NCI-H2081 (cell line): Measurements from ENCODE around the gene CTTNBP2NL.
"Not testable (repeated sequence)": the region's sequence is repeated elsewhere in the genome, so short reads cannot be mapped to it uniquely, and the experiment has no call there.

Source experiments
- DNase-seq, 2 experiments: peaks; one replicate each; lab custom pipeline; 2025; lab: John Stamatoyannopoulos, UW

CTTNBP2NL gene

DNA sequence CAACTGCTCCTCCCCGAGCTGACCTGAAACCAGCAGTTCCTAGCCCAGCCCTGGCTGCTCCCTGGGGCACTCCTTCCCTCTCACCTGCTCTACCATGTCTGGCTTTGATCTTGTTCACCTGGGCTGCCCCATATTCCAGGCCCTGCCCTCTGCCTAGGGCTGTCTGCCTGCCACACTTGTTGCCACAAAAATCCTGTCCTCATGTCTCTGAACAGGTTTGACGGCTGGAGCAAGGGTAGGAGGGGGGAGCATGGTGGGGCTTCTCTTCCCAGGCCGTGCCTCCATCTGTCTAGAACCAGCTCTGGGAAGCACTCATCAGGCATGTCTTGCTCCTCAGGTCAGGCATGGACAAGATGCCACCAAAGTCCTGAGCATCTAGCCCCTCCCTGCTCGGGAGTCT, 68.5 kb downstream of the CTTNBP2NL start:
- no peak for DNase-seq

DNA sequence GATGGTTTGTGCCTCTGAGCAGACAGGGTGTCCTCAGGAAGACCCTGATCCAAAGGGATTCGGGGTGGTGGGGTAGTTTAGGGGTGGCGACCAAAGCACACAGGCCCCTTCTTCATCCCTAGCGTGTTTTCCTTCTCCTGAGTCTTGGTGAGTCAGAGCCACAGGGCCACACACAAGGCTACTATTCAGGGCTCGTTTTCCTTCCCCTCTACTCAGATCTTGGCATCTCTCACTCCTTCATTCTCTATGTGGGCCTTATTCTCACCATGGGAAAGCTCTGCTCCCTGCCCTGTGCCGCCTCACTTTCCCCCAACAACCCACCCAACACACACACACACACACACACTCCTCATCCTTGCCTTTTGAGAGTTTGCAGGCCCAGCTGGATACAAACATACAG, 69.1 kb downstream of the CTTNBP2NL start:
- no peak for DNase-seq

DNA sequence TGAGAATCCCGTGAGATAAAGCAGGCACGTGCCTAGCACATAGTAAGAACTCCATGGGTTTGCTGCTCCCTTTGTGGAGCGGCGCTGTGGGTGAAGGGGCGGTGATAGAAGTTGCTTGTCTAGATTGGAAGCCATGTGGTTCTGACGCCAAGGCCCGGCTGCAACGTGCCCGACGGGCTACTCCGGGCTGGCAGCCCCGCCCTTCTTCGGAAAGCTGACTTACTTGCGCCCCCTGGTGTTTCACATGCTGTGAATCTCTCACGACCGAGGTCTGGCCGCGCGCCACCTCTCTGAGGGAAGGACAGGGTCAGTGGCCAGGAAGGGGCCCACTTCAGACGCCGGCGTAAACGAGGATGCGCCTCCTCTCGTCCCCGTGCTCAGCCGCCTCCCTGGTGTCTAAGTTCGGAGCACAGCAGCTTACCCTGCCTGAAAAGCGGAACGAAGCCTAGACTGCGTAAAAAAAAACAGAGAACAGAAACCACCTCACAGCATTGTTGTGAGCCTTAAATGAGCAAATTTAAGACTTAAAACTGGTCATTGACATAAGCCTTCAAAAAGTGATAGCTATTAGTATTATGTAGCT, 70.2 kb downstream of the CTTNBP2NL start:
- DNase-seq, result peak; percentile 80 to 84

DNA sequence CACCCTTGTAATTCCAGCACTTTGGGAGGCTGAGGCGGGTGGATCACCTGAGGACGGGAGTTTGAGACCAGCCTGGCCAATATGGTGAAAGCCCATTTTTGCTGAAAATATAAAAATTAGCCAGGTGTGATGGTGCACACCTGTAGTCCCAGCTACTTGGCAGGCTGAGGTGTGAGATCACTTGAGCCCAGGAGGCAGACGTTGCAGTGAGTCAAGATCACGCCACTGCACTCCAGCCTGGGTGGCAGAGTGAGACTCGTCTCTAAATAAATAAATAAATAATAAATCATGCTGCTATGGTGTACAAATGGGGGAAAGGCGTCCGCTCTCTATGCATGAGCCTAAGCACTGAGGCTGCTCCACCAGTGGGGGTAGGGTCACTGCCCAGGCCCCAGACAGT, 74.3 kb downstream of the CTTNBP2NL start:
- not testable (repeated sequence) for DNase-seq

DNA sequence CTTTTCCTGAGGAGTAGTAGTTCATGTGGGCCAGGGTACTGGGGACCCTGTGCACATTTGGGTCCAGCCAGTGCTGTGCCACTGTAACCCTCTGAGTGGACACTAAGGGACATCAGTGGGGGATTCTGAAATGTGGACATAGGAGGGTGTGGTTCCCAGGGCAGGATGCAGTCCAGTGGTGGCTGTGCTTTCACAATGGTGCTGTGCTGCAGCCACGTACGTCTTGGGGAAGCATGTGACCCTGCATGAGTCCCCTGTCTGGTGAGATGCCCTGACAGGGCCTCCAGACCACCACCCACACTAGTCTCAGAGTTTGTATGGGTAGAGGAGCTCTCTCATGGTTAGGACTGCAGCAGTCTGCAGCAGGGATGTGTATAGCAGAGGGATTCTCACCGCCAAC, 75.0 kb downstream of the CTTNBP2NL start:
- no peak for DNase-seq

DNA sequence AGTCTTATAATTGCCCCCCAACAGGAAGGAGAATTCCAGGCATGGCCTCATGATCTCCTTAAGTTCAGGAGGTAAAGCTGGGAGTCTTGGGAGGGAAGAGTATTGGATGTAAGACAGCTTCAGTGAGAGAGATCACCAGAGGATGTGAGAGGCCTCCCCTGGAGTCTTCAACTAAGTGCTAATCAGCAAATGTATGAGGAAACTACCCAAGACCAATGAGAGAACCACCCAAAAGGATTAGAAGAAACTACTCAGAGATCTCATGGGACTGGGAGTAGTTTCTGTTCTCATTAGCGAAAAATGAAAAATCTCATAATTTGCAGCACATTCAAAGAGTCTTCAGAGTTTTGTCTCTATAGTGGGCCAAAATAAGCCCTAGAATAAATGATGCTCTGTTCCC, 76.1 kb downstream of the CTTNBP2NL start:
- no peak for DNase-seq

DNA sequence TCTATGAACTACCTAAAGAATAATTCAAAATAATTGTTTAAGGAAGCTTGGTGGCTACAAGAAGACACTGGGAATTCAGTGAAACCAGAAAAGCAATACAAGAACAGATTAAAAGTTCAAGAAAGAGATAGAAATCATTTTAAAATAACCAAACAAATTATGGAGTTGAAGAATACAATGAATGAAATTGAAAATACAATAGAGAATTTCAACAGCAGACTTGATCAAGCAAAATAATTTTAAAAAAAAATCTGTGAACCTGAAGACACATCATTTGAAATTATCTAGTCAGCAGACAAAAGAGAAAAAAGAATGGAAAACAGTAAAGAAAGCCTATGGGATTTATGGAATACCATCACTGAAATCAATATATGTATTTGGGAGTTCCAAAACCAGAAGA, 81.5 kb downstream of the CTTNBP2NL start:
- DNase-seq, result no peak

DNA sequence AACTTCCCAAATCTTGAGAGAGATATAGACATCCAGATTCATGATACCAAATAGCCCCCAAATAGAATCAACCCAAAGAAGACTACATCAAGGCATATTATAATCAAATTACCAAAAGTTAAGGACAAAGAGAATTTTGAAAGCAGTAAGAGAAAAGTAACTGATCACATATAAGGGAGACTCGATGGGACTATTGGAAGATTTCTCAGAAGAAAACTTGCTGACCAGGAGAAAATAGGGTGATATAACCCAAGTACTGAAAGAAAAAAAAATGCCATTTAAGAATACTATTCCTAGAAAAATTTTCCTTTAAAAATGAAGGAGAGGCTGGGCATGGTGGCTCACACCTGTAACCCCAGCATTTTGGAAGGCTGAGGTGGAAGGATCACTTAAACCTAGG, 82.3 kb downstream of the CTTNBP2NL start:
- DNase-seq, result no peak

DNA sequence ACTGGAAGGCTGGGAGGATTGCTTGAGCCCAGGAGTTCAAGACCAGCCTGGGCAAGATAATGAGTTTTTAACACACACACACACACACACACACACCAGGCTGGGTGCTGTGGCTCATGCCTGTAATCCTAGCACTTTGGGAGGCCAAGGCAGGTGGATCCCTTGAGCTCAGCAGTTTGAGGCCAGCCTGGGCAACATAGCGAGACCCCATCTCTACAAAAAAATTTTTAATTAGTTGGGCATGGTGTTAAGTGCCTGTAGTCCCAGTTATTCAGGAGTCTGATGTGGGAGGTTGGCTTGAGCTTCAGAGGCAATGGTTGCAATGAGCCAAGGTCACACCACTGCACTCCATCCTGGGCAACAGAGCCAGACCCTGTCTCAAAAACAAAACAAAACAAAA, 90.0 kb downstream of the CTTNBP2NL start:
- not testable (repeated sequence) for DNase-seq

DNA sequence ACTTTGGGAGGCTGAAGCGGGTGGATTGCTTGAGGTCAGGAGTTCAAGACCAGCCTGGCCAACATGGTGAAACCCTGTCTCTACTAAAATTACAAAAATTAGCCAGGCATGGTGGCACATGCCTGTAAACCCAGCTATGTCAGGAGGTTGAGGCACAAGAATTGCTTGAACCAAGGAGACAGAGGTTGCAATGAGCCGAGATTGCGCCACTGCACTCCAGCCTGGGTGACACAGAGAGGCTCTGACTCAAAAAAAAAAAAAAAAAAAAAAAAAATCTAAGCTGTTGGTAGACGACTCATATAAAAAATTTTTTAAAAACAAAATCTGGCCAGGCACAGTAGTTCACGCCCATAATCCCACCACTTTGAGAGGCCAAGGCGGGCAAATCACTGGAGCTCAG, 91.7 kb downstream of the CTTNBP2NL start:
- DNase-seq, result not testable (repeated sequence)

DNA sequence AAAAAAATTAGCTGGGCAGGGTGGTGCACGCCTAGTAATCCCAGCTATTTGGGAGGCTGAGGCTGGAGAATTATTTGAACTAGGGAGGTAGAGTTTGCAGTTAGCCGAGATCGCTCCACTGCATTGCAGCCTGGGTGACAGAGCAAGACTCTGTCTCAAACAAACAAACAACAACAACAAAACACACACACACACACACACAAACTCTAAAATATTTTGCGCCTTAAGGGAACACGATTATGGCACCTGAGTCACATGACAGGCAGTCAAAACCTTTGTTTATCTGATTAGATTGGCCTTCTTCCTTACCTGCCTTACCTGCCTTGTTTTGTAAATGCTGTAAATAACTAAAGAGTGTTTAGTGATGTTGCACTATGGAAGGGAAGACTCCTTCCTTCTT, 92.1 kb downstream of the CTTNBP2NL start:
- no peak for DNase-seq

DNA sequence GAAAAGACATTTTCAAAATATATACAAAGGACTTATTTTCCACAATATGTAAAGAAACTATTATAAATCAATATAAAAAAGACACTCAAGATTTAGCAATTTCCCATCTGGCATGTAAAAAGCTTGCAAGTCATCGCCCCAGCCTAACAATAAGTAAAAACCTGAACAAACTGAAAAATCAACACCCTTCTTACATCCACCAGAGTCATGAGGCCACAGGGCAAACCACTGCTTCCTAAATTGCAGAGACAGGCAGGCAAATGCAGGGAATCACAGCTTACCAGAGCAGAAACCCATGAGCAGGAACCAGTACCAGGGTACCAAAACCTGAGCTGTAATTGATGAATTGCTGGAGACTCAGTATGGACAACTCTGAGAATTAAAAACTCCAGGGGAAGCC, 96.1 kb downstream of the CTTNBP2NL start:
- DNase-seq, result no peak

DNA sequence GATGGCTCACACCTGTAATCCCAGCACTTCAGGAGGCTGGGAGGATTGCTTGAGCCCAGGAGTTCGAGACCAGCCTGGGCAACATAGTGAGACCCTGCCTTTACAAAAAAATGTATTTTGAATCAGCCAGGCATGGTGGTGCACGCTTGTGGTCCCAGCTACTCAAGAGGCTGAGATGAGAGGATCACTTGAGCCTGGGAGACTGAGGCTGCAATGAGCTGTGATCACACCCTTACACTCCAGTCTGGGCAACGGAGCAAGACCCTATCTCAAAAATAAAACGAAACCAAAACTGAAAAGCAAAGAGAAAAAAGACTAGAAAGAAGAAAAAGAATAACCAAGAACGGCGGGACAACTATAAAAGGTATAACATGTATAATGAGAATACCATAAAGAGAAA, 97.3 kb downstream of the CTTNBP2NL start:
- DNase-seq, result no peak

DNA sequence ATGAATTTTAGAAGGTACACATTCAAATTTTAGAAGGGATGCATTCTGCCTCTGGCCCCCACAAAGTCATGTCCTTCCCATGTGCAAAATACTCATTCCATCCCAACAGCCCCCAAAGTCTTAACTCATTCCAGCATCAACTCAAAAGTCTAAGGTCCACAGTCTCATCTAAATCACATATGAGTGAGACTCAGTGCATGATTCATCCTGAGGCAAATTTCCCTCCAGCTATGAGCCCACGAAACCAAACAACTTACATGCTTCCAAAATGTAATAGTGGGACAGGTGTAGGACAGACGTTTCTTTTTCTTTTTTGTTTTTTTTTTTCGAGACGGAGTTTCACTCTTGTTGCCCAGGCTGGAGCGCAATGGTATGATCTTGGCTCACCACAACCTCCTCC, 100.3 kb downstream of the CTTNBP2NL start:
- DNase-seq, result no peak

DNA sequence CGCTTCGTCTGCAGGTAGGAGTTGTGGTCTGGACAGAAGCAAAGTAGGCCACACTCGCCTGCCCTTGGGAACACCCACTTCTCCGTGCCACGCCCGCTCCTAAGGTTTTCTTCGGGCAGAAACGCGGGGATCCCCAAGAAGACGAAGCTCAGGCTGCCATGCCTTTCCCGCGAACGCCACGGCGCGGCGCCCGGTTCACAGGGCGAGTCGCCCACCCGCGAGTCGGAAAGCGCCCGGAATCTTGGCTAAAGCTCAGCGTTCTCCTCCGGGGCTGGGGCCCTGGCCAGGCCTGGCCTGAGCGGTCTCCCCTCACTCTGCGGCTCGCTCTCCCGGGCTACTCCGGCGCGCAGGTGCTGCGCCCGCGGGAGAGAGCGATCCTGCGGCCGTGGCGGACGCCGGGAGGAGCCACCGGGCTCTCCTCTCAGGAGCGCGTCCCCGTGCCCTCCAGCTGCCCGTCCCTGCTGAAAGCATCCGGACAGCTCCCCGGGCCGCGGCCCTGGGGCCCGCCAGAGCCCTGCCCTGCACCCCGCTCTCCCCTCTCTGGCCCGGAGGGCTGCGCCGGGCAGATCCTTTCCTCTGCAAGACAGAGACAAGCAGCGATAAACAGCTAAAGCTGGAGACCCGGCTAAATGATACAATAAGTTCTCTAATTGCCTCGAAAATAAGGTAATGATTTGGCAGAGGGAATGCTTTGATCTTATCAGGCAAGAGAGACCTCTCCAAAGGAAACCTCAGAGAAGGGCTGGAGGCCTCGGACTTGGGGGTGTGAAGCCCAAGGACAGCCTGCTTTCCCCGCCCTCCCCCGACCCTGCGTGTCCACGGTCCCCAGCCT, 106.0 kb downstream of the CTTNBP2NL start:
- peak; percentile 11 to 53 for DNase-seq

DNA sequence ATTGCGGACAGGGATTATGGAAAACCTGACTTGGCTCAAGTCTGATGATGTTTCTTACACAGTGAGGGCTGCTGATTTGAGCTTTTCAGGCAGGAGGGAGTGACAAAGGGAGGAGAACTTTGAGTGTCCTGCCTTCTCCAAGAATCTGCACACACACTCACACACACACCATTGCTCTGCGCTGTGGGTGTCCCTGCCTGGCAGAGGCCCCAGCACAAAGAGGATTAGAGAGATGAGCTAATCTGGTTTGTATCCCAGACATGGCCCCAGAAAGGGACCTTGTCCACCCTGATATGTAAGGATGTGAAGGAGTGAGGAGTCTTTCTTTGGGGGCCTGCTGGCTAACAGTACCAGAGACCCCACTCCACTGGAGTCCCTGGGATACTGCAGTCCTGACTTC, 106.8 kb downstream of the CTTNBP2NL start:
- DNase-seq, result no peak

DNA sequence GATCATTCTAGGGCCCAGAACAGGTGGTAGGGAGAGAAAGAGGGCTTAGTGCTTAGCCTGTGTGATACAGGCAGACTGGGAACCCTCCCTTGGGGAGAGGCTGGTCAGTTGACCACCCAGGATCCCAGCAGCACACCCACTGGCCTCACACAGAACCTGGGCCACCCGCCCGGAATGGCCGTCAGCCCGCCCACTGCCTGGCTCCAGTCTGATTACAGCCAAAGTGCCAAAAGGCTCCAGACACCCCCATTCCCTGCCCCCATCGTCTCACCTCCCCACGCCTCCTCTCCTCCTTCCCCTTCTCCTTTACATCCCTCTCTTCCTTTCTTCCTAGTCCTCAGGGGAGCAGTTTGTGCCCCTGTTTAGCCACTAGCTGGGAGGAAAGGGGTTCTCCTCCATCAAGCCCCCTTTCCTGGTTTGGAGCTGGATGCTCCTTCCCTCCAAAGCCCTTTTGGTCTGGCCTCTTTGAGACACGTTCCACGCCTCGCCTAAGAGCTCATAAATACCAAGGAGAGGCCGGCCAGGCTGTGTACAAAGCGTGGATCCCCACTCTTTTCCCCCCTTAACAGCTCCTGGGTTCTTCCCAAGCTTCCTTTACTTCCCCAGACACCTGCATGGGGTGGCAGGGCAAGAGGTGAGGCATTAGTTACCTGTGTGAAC, 108.1 kb downstream of the CTTNBP2NL start:
- no peak for DNase-seq

DNA sequence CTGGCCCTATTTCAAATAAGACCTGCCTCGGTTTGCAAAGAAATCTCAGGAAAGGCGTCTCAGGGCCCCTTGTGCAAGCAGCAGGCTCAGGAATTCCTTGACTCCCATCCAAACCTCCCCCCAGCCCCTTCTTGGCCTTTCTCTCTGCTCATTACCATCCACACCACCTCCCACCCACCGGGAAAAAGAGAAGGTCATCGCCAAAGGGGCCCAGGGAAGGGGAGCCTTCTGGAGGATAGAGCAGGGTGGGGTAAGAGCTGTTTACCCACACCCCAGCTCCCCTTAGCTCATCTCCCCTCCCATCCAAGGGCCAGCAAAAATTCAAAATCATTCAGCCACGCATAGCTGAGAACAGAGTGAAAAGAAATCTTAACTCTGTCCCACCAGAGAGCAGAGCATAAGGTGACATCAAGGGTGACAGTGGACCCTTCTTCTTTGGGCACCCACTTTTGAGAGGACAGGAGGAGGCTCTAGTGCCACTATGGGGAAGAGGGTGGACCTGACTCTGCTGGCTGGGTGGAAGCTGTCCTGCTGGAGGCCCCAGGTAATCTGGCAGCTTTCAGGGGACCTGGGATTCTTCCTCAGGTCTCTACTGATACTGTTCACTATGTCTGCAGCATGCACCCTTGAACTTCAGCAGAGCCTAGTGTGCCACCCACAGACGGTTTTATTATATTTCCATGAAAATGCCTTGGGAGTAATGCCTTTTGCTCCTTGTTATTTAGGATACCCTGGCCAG, 108.8 kb downstream of the CTTNBP2NL start:
- DNase-seq, result no peak

DNA sequence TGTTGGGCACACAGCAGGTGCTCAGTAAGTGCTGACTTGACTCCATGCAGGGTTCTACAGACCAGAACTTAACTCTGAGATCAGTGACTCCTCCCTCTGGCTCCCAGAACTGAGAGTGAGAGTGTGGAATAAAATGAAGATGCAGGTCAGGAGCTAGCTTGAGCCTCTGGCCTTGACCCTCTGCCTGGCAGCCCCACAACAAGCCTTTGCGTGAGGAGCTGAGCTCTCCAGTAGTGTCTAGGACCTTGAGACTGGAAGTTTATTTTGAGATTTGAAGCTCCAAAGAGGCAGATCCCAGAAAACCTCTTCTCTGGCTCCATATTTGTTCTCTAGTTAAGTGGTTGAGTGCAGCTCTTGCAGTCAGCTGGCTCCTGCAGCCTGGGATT, 109.4 kb downstream of the CTTNBP2NL start:
- no peak for DNase-seq

DNA sequence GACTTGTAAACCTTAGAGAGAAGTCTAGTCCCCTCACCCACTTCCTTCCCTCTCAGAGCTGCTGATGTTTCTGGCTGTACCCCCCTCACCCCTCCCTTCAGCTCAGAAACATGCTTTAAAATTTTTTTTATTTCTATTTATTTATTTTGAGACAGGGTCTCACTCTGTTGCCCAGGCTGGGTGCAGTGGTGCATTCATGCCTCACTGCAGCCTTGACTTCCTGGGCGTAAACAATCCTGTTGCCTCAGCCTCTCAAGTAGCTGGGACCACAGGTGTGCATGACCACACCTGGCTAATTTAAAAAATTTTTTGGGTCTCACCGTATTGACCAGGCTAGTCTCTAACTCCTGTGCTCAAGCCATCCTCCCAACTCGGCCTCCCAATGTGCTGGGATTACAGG, 109.9 kb downstream of the CTTNBP2NL start:
- DNase-seq, result no peak

DNA sequence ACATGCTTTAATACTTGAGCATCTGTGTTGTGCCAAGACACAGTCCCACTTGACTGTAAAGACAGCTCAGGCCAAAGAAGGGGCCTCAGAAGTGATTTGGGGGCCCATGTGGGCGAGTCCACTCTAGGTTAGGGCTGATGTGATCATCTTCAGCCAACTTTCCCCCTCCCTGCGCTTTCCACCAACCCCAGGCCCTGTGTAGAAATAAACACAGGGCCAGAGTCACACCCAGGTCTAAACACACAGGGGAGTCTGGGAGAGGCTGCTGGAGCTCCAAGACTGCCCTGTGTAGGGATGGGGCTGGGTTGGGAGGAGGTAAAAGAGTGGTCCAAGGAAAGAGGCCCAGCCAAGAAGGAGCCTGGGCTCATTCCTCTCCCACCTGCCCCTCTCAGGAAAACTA, 110.3 kb downstream of the CTTNBP2NL start:
- DNase-seq, result no peak

DNA sequence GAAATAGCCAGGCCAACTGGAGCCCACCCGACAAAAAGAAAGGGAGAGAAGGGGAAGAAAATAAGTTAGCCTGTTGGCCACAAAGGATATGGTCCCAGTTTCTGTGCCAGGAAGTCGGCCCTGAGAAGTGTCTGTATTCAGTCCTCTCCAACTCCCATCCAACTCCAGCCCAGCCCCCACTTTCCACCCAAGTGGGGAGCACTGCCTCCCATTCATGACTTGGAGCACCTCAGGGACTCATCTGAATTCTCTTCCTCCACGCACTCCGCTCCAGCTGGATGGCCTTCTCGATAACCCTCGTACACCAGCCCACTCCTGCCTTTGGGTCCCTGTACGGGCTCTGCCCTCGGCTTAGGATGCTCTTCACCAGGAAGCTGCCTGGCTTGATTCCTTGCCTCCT, 110.7 kb downstream of the CTTNBP2NL start:
- DNase-seq, result no peak

DNA sequence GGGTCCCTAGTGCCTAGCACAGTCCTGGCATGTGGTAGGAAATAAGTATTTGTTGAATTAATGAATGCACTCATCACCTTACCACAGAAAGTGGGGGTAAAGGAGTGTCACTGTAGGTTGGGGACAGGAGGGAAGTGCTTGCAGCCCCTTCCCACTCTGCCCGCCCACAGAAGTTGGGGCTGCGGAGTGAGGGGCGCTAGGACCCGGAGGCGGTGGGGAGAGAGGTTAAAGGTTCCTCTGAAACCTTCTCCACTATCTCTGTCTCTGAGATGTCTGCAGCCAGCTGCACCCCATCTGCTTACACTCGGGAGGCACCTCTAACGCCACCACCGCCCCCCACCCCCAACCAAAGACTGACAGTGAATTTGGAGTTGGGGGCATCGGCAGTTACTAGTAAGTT, 111.3 kb downstream of the CTTNBP2NL start:
- DNase-seq, result no peak
